ENCODE results near the gene TM9SF1. TPM values are rescaled to one million over a fixed set of nuclear protein-coding genes. Genes with fewer than 3 reads are reported as not detected.

TM9SF1 gene
- polyA plus RNA-seq, 3 donors: 14.6 to 56.0 (median 51.1) TPM

- Histone ChIP-seq H2AFZ (ENCODE audit: insufficient read depth, low read depth, low read length, poor library complexity, severe bottlenecking) (no peak overlapping the region), H3K9ac (ENCODE audit: insufficient read depth, low read length, poor library complexity, severe bottlenecking) (no peak overlapping the region), H3K27ac (ENCODE audit: low read depth in 1 of 2, low read length in 2 of 2) (peak overlapping the region in 1 of 2 donors; percentile 26), H3K4me1 (ENCODE audit: control insufficient read depth in 1 of 2, insufficient read depth in 2 of 2, low read length in 2 of 2) (peaks cover 26 to 36% of the 10 kb centered on the region in 2 donors), H4K20me1 (ENCODE audit: insufficient read depth, low read length) (peaks cover 61% of the 10 kb centered on the region), H3K4me3 (replicated peaks in 1 of 3; ENCODE audit: low read depth in 2 of 3, low read length in 3 of 3) (no peak overlapping the region), H3K27me3 (ENCODE audit: control insufficient read depth in 2 of 2, insufficient read depth in 2 of 2, low read length in 2 of 2) (no peaks in the 10 kb centered on the region), H3K9me3 (replicated peaks in 1 of 2; ENCODE audit: control insufficient read depth in 1 of 2, insufficient read depth in 1 of 2, low read length in 2 of 2) (no peaks in the 10 kb centered on the region), H3K79me2 (ENCODE audit: insufficient read depth, low read length) (peaks cover 65% of the 10 kb centered on the region), H3K36me3 (replicated peaks in 1 of 2; ENCODE audit: control insufficient read depth in 1 of 2, insufficient read depth in 2 of 2, low read length in 2 of 2) (peaks cover 50 to 58% of the 10 kb centered on the region in 2 donors), H3K4me2 (replicated peaks; ENCODE audit: extremely low read depth, low read length, poor library complexity, severe bottlenecking) (no peak overlapping the region)
- Mint-ChIP-seq H3K4me1 (peaks cover 35% of the 10 kb centered on the region), H3K36me3 (peaks cover 53 to 61% of the 10 kb centered on the region in 2 donors), H3K27me3 (ENCODE audit: low read depth in 3 of 3) (peaks cover 0 to 2% (median 0%) of the 10 kb centered on the region in 3 donors), H3K9me3 (no peaks in the 10 kb centered on the region), H3K27ac (peak overlapping the region in 2 of 7 donors; percentile 69 to 76), H3K4me3 (no peak overlapping the region)
- TF ChIP-seq CTCF (IDR thresholded peaks at IDR 0.05): no peak
- intact Hi-C loops (cut with micrococcal nuclease): no loop called here
- no peak for DNase-seq
- WGBS (ENCODE audit: insufficient coverage): 100% methylated on average over 2 of the region's 3 CpGs
Measured at GRCh38 chr14:24149302-24149969, 45.8 kb downstream of the TM9SF1 start.

- H3K4me1 Mint-ChIP-seq: peaks cover 38% of the 10 kb centered on the region
- H3K9me3 Mint-ChIP-seq: no peaks in the 10 kb centered on the region
- Histone ChIP-seq H3K4me3 (replicated peaks in 1 of 3; ENCODE audit: low read depth in 2 of 3, low read length in 3 of 3) (peak overlapping the region; percentile 84 to 100 (median 89)), H3K79me2 (ENCODE audit: insufficient read depth, low read length) (peaks cover 76% of the 10 kb centered on the region), H3K9ac (ENCODE audit: insufficient read depth, low read length, poor library complexity, severe bottlenecking) (peak overlapping the region; percentile 93), H3K27me3 (ENCODE audit: control insufficient read depth in 2 of 2, insufficient read depth in 2 of 2, low read length in 2 of 2) (no peaks in the 10 kb centered on the region), H3K4me2 (replicated peaks; ENCODE audit: extremely low read depth, low read length, poor library complexity, severe bottlenecking) (peak overlapping the region; percentile 98), H2AFZ (ENCODE audit: insufficient read depth, low read depth, low read length, poor library complexity, severe bottlenecking) (peak overlapping the region; percentile 93), H3K27ac (ENCODE audit: low read depth in 1 of 2, low read length in 2 of 2) (peak overlapping the region; percentile 45 to 84), H3K9me3 (replicated peaks in 1 of 2; ENCODE audit: control insufficient read depth in 1 of 2, insufficient read depth in 1 of 2, low read length in 2 of 2) (no peaks in the 10 kb centered on the region), H3K36me3 (replicated peaks in 1 of 2; ENCODE audit: control insufficient read depth in 1 of 2, insufficient read depth in 2 of 2, low read length in 2 of 2) (peaks cover 54 to 65% of the 10 kb centered on the region in 2 donors), H4K20me1 (ENCODE audit: insufficient read depth, low read length) (peaks cover 69% of the 10 kb centered on the region), H3K4me1 (ENCODE audit: control insufficient read depth in 1 of 2, insufficient read depth in 2 of 2, low read length in 2 of 2) (peaks cover 26 to 36% of the 10 kb centered on the region in 2 donors)
- intact Hi-C loops (cut with micrococcal nuclease): loop anchor here in 1 of 2 donors (1.0 to 2.0 kb wide), 2 partner anchors 13 to 34 kb away; partner anchors contain the start of genes DCAF11, IRF9 and NRL
- peak overlapping the region; percentile 74 to 95 (median 87) for H3K27ac Mint-ChIP-seq
- no peak for DNase-seq
- WGBS (ENCODE audit: insufficient coverage): 8% methylated on average over 26 of the region's 29 CpGs
- peaks cover 0 to 2% (median 0%) of the 10 kb centered on the region in 3 donors for H3K27me3 Mint-ChIP-seq (ENCODE audit: low read depth in 3 of 3)
- TF ChIP-seq CTCF (IDR thresholded peaks at IDR 0.05): no peak
- H3K36me3 Mint-ChIP-seq: peaks cover 65% of the 10 kb centered on the region in 2 donors
- peak overlapping the region; percentile 96 to 98 for H3K4me3 Mint-ChIP-seq
Measured at GRCh38 chr14:24147761-24148428, 47.3 kb downstream of the TM9SF1 start.

All from CD14-positive monocyte (primary cell).